Measurements from ENCODE around the gene FAM180B. TPM values are rescaled to one million over a fixed set of nuclear protein-coding genes. Genes with fewer than 3 reads are reported as not detected.

Gene FAM180B
- total and polyA plus RNA-seq, 2 experiments from 2014 or later = 0.12 TPM; not detected in 1

GRCh38 chr11:47578524-47579494 lies 7.7 kb upstream of the FAM180B start, which contains the start of the genes KBTBD4 and NDUFS3:
Gene KBTBD4 (minus strand): TSS chr11:47578970. CDS start chr11:47578951, 19 bp downstream.
Gene NDUFS3 (plus strand): TSS chr11:47579074. CDS start chr11:47579092, 18 bp downstream.
- Histone ChIP-seq H3K27me3 (no peaks in the 10 kb centered on the region), H3K4me1 (ENCODE audit: low read depth) (peaks cover 12% of the 10 kb centered on the region), H3K36me3 (peaks cover 43% of the 10 kb centered on the region), H3K9me3 (ENCODE audit: low read depth) (no peaks in the 10 kb centered on the region), H3K4me3 (peak within 1 kb of the TSS; percentile 92), H3K27ac (peak within 1 kb of the TSS; percentile 91)
- no peak for TF ChIP-seq CTCF (IDR thresholded peaks at IDR 0.05; ENCODE audit: low read depth, low read length)
- DNase-seq (ENCODE audit: low read depth in 1 of 2, low spot score in 1 of 2) = peak; percentile 92 to 94

- H3K27me3 ChIP-seq = no peaks in the 10 kb centered on the region
- H3K27ac ChIP-seq = no peak overlapping the region
- no peak overlapping the region for H3K4me3 ChIP-seq
- peaks cover 39% of the 10 kb centered on the region for H3K36me3 ChIP-seq
- no peak for DNase-seq (ENCODE audit: low read depth in 1 of 2, low spot score in 1 of 2)
- TF ChIP-seq CTCF (IDR thresholded peaks at IDR 0.05; ENCODE audit: low read depth, low read length) = no peak
- H3K9me3 ChIP-seq (ENCODE audit: low read depth) = no peaks in the 10 kb centered on the region
- peaks cover 7% of the 10 kb centered on the region for H3K4me1 ChIP-seq (ENCODE audit: low read depth)
Observed at GRCh38 chr11:47583844-47584243, 2.6 kb upstream of the FAM180B start.

- Histone ChIP-seq H3K27me3 (no peaks in the 10 kb centered on the region), H3K36me3 (peaks cover 23% of the 10 kb centered on the region), H3K27ac (no peak overlapping the region), H3K4me1 (ENCODE audit: low read depth) (no peaks in the 10 kb centered on the region), H3K9me3 (ENCODE audit: low read depth) (no peaks in the 10 kb centered on the region), H3K4me3 (no peak overlapping the region)
- DNase-seq (ENCODE audit: low read depth in 1 of 2, low spot score in 1 of 2) = peak in 1 of 2 donors; percentile 29
- TF ChIP-seq CTCF (IDR thresholded peaks at IDR 0.05; ENCODE audit: low read depth, low read length) = no peak
Observed at GRCh38 chr11:47587039-47587716, 700 bp downstream of the FAM180B start.

- no peak for TF ChIP-seq CTCF (IDR thresholded peaks at IDR 0.05; ENCODE audit: low read depth, low read length)
- Histone ChIP-seq H3K4me1 (ENCODE audit: low read depth) (no peaks in the 10 kb centered on the region), H3K27me3 (no peaks in the 10 kb centered on the region), H3K36me3 (peaks cover 16% of the 10 kb centered on the region), H3K9me3 (ENCODE audit: low read depth) (no peaks in the 10 kb centered on the region), H3K27ac (no peak overlapping the region), H3K4me3 (no peak overlapping the region)
- no peak for DNase-seq (ENCODE audit: low read depth in 1 of 2, low spot score in 1 of 2)
Observed at GRCh38 chr11:47587723-47588326, 1.3 kb downstream of the FAM180B start.

GRCh38 chr11:47589118-47589517 lies 2.6 kb downstream of the FAM180B start:
- DNase-seq (ENCODE audit: low read depth in 1 of 2, low spot score in 1 of 2) = no peak

More at GRCh38 chr11:47589118-47589517, 2.6 kb downstream of the FAM180B start:
- Histone ChIP-seq H3K36me3 (peaks cover 5% of the 10 kb centered on the region), H3K27me3 (no peaks in the 10 kb centered on the region), H3K4me1 (ENCODE audit: low read depth) (no peaks in the 10 kb centered on the region), H3K4me3 (no peak overlapping the region), H3K9me3 (ENCODE audit: low read depth) (no peaks in the 10 kb centered on the region), H3K27ac (no peak overlapping the region)
- no peak for TF ChIP-seq CTCF (IDR thresholded peaks at IDR 0.05; ENCODE audit: low read depth, low read length)

Measured in cardiac muscle cell (in vitro differentiated cells and primary cell).